Upper lobe of right lung (tissue), 1 donor: ENCODE measurements around the gene DDX41. TPM values are rescaled to one million over a fixed set of nuclear protein-coding genes. Genes with fewer than 3 reads are reported as not detected.

Source experiments
- ATAC-seq: fragments of 200-7000 bp; cut with Tn5 transposase; one replicate; pipeline ENCODE4 v1.9.1; 2020; ENCODE audit warnings: mild to moderate bottlenecking, moderate library complexity
- DNase-seq: peaks from one replicate; pipeline ENCODE4 v3.0.0-alpha.2; 2020
- H3K27ac ChIP-seq: fragments of 200-600 bp; one replicate; pipeline ENCODE4 v1.8.0; 2022
- H3K27me3 ChIP-seq: fragments of 200-600 bp; one replicate; pipeline ENCODE4 v1.8.0; 2022; ENCODE audit warnings: mild to moderate bottlenecking
- H3K36me3 ChIP-seq: fragments of 200-600 bp; one replicate; pipeline ENCODE4 v1.8.0; 2022
- H3K4me1 ChIP-seq: fragments of 200-600 bp; one replicate; pipeline ENCODE4 v1.8.0; 2022
- H3K4me3 ChIP-seq: fragments of 200-600 bp; one replicate; pipeline ENCODE4 v1.8.0; 2022; ENCODE audit warnings: mild to moderate bottlenecking
- H3K9me3 ChIP-seq: fragments of 200-600 bp; one replicate; pipeline ENCODE4 v1.8.0; 2022
- CTCF ChIP-seq: fragments of 200-600 bp; IDR thresholded peaks from one replicate; pipeline ENCODE4 v1.8.0; 2022; ENCODE audit warnings: antibody characterized with exemption
- intact Hi-C: fragments of 100-400 bp; cut with DNase I; formaldehyde crosslinking; loops from one replicate; pipeline ENCODE4 v1.11.0; 2022
- total RNA-seq: library from RNA; stranded (reverse); fragmentation: NEBNext Ultra II Directional; extraction: Animal tissue kit (Norgen Biotek cat#: 25700); gene quantifications from one replicate; pipeline ENCODE4 v1.2.1, GENCODE V29; 2021
- donor health status: DM: no; HTN: yes; CAD: no; lungs with severe emphysema.

Gene DDX41
- total RNA-seq, 1 donor from 2014 or later, result 61.6 TPM

- Histone ChIP-seq H3K27me3 (no peaks in the 10 kb centered on the region), H3K4me3 (no peak overlapping the region), H3K9me3 (no peaks in the 10 kb centered on the region), H3K27ac (no peak overlapping the region), H3K4me1 (peaks cover 10% of the 10 kb centered on the region), H3K36me3 (peaks cover 11% of the 10 kb centered on the region)
- DNase-seq (no peak), ATAC-seq (no peak)
- no peak for TF ChIP-seq CTCF
- intact Hi-C loops, result no loop called here
Observed at GRCh38 chr5:177470759-177471536, 45.8 kb downstream of the DDX41 start.

GRCh38 chr5:177469750-177470525, 46.8 kb downstream of the DDX41 start:
- intact Hi-C loops, result no loop called here
- Histone ChIP-seq H3K4me1 (peaks cover 10% of the 10 kb centered on the region), H3K9me3 (no peaks in the 10 kb centered on the region), H3K36me3 (peaks cover 14% of the 10 kb centered on the region), H3K27ac (no peak overlapping the region), H3K27me3 (no peaks in the 10 kb centered on the region), H3K4me3 (no peak overlapping the region)
- ATAC-seq (no peak), DNase-seq (no peak)
- TF ChIP-seq CTCF, result no peak

- Histone ChIP-seq H3K36me3 (peaks cover 14% of the 10 kb centered on the region), H3K4me1 (peaks cover 10% of the 10 kb centered on the region), H3K9me3 (no peaks in the 10 kb centered on the region), H3K27ac (no peak overlapping the region), H3K4me3 (no peak overlapping the region), H3K27me3 (no peaks in the 10 kb centered on the region)
- no peak for DNase-seq
- no peak for TF ChIP-seq CTCF
- no peak for ATAC-seq
- intact Hi-C loops, result no loop called here
Observed at GRCh38 chr5:177468685-177469628, 47.8 kb downstream of the DDX41 start.

- no peak overlapping the region for H3K27ac ChIP-seq
- ATAC-seq (no peak), DNase-seq (no peak)
- H3K9me3 ChIP-seq, result no peaks in the 10 kb centered on the region
- intact Hi-C loops, result no loop called here
- H3K36me3 ChIP-seq, result peaks cover 14% of the 10 kb centered on the region
- no peak for TF ChIP-seq CTCF
- H3K4me3 ChIP-seq, result no peak overlapping the region
- peaks cover 10% of the 10 kb centered on the region for H3K4me1 ChIP-seq
- H3K27me3 ChIP-seq, result no peaks in the 10 kb centered on the region
Observed at GRCh38 chr5:177468329-177468684, 48.5 kb downstream of the DDX41 start.

- Histone ChIP-seq H3K4me3 (no peak overlapping the region), H3K4me1 (peaks cover 8% of the 10 kb centered on the region), H3K36me3 (peaks cover 14% of the 10 kb centered on the region), H3K9me3 (no peaks in the 10 kb centered on the region), H3K27ac (no peak overlapping the region), H3K27me3 (no peaks in the 10 kb centered on the region)
- DNase-seq, result no peak
- intact Hi-C loops, result no loop called here
- no peak for TF ChIP-seq CTCF
- no peak for ATAC-seq
Observed at GRCh38 chr5:177467436-177467835, 49.3 kb downstream of the DDX41 start.
